Activated CD8-positive, alpha-beta memory T cell treated with anti-CD3 and anti-CD28 coated beads for 48 hours (primary cell): ENCODE measurements around the gene RAP1GAP.
"Not testable (repeated sequence)": the region's sequence is repeated elsewhere in the genome, so short reads cannot be mapped to it uniquely, and the experiment has no call there.

Experiments
- DNase-seq, 3 experiments: peaks; one replicate each; pipeline ENCODE4 v3.0.0-alpha.2; 2020; ENCODE audit warnings: low read depth in 2 of 3, low spot score in 2 of 3

RAP1GAP gene

DNA sequence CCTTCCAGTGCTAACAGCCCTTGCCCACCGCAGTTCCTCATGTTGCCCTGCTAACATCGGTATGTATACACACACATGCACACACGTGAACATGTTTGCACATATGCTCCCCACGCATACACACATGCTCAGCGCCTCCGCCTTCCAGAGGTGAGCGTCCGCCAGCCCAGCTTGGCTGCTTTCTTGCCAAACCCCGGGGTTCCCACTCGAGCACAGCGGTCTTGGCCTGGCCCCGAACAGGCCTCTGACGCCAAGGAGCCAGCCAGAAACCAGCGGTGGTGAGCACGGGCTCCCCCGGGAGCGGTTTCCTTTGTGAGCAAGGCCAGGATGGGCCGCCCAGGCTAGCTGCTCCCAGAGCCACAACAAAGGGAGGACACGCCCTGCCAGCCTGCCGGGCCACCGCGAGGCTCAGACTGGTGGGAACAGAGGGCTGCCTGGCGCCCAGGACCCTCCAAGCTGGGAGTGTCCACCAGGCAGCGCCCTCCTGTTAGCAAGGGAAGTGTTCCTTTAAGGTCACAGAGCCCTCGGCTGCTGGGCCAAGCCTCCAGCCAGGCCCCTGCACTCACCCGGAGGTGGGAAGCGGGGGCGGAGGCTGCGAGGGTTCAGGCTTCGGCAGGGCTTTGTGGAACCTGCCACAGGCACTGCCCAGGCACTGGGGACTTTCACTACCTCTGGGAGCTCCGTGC, 94.5 kb downstream of the RAP1GAP start:
- DNase-seq, result no peak

DNA sequence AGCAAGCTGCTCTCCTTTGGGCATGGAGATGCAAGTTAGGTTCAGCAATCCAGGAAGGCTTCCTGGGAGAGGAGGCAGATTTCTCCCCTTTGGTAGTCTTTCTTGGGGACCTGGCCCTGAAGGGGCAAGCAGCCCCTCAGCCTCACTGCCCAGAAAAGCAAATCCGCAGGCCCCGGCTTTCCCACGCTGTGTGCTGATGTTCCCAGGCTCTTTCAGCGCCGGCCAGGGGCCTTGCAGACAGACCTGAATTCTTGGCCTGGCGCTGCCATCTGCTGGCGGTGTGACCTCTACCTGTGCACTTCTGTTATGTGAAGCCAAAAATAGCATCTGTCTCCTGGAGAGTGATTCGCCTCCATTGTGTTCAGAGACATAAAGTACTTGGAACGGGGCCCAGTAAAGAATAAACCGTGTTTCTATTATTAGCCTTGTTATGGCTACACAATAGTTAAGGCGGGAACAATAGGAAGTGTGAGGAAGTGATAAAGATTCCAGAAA, 95.1 kb downstream of the RAP1GAP start:
- no peak for DNase-seq

GRCh38 chr1:21573475-21573874, 95.7 kb downstream of the RAP1GAP start:
- no peak for DNase-seq

GRCh38 chr1:21572735-21573277, 96.4 kb downstream of the RAP1GAP start:
- no peak for DNase-seq

GRCh38 chr1:21572221-21572620, 96.9 kb downstream of the RAP1GAP start:
- DNase-seq, result no peak

DNA sequence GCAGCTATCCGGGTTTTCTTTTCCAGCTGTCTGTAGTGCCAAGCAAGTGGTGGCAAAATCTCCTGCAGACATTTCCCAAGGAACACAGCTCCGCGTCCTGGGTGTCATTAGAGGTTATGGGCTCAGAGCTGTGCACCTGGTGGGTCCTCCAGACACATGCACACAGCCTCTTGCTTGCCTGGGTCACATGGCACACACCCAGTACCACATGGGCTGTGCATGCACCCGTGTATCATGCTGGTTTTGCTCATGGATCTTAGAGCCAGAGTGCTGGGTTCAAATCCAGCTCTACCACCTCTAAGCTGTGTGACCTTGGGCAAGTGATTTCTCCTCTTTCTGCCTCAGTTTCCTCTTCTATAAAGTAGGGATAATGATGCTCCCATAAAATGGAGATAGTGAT, 98.3 kb downstream of the RAP1GAP start:
- no peak for DNase-seq

GRCh38 chr1:21570528-21570875, 98.7 kb downstream of the RAP1GAP start:
- no peak for DNase-seq

DNA sequence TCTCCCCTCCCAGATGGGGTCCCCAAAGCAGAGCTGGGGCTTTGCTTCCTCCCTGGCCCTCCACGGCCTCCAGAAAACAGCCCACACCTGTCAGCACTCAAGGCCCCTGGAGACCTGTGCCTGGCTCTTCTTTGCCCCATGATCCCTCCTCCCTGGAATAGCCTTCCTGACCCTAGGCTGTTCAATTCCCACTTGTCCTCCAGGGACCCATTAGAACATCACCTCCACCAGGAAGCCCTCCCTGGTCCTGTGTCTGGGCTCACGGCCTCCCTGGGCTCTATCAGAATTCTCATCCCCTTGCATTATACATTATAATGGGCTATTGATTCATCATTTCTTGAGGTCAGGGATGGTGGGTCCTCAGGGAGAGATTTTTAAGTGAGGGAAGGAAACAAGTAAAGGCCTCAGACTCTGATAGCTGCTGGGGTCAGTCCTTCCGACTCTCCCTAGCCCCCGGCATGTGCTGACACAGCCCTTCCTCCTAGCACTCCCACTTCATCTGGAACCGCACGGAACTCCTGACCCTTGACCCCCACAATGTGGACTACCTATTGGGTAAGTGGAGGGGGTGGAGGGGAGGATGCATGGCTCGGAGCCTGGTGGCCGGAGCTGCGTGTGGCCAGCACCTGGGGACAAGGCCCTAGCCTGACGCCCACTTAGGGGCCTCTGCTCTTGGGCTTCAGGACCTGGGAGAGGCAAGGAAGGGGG, 99.2 kb downstream of the RAP1GAP start:
- no peak for DNase-seq

DNA sequence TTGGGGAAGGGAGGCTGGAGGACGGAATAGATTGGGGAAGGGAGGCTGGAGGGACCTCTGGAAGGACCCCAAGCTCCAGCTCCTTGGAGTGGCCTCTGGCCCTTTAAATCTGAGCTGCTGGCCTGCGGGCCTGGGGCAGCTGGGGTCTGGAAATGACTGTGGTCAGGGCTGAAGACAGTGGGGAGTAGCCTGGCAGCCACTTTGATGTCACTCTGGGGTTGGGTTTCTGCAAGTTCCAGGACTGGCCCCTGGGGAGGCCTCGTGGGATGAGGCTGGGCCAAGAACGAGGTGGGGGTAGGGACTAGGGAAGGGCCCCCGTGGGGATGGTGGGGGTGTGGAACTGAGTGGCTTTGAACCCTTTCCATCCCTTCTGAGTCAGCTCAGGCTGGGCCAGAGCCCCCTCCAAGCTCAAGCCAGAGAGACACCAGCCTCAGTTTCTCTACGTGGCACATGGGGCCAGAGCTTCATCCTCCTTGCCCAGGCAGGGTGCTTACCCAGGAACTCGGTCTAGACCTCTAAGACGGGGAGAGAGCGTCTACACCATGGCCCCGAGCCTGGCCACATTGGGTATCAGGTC, 100.3 kb downstream of the RAP1GAP start:
- DNase-seq, result no peak

DNA sequence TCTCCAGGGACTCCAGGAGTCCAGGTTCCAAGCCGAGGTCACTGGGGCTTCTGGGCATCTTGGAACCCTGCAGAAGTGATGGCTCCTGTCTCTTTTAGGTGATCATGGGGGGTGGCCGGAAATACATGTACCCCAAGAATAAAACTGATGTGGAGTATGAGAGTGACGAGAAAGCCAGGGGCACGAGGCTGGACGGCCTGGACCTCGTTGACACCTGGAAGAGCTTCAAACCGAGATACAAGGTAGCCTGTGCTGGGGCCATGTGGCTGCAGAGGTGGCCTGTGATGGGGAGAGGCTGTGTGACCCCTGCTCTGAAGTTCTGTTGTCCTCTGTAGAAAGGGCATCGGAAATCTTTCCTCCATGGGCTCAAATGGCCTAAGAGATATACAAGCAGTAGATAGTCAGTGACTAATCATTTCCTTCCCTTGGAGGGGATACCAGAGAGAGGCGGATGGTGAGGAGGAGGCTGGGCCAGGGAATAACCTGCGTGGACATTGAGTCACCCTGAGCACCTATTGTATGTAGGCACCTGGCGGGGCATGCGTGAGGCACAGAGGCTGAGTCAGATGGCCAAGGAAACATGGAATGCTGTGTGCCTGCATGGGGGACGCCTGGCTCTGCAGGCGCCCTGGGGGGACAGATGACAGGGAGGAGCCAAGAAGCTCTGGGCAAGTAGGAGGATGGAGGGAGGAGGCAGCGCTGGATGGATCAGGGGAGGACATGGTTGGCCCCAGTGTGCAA, 101.0 kb downstream of the RAP1GAP start:
- no peak for DNase-seq

GRCh38 chr1:21567241-21568005, 101.7 kb downstream of the RAP1GAP start:
- DNase-seq, result no peak

DNA sequence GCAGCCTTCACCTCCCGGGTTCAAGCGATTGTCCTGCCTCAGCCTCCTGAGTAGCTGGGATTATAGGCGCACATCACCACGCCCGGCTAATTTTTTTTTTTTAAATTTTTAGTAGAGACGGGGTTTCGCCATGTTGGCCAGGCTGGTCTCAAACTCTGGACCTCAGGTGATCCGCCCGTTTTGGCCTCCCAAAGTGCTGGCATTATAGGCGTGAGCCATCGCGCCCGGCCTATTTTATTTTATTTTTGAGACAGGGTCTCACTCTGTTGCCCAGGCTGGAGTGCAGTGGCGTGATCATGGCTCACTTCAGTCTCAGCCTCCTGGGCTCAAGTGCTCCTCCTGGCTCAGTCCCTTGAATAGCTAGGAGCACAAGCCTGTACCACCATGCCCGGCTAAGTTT, 102.8 kb downstream of the RAP1GAP start:
- DNase-seq, result not testable (repeated sequence)

DNA sequence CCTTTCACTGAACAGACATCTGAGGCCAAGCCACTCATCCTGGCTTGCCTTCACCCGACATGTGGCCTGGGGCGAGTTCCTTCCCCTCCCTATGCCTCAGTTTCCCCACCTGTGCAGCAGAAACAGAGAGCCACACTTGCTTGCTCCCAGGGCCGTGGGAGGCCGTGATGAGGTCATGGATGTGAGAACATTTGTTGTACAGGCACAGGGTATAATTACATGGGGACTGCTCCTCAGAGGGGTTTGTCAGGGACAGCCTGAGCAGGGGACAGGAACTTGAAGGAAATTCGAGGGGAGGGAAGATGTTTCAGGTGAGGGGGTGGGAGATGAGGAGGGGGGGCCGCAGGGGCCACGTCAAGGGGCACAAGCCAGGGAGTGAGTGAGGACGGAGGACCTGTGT, 103.9 kb downstream of the RAP1GAP start:
- DNase-seq, result no peak

DNA sequence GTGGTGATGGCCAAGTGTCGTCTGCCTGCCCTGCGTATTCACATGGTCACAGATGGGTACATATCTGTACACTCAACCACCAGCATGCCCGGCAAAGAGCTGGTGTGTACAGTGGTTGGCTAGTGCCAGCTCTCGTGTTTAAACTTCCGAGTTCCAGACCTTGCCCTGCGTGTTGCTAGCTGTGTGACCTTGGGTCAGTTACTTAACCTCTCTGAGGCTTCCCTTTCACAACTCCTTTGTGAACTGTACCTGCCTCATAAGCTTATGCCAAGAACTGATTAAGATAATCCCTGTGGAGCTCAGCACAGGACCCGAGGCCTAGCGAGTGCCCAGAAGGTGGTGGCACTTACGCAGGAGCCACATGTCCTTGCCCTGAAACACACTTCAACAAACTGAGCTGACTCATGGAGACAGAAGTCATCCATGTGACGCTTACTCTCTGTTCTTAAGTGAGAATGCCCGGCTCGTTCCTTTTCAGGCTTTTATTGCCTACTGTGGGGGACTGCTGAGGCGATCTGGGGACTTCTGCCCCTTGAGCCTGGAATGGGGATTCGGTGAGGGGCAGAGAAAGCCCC, 104.5 kb downstream of the RAP1GAP start:
- no peak for DNase-seq

GRCh38 chr1:21563971-21564370, 105.2 kb downstream of the RAP1GAP start:
- DNase-seq, result no peak

DNA sequence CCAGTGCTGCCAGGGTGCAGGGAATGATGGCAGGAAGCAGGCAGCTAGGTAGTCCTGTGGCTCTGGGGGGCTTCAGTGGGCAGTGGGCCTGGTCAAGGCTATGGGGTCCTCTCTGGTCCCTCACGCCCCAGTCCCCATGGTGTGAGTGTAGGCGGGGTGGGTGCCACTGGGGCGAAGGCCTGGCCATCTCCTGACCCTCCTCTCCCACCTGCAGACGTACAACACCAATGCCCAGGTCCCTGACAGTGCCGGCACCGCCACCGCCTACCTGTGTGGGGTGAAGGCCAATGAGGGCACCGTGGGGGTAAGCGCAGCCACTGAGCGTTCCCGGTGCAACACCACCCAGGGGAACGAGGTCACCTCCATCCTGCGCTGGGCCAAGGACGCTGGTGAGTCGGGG, 106.3 kb downstream of the RAP1GAP start:
- no peak for DNase-seq

DNA sequence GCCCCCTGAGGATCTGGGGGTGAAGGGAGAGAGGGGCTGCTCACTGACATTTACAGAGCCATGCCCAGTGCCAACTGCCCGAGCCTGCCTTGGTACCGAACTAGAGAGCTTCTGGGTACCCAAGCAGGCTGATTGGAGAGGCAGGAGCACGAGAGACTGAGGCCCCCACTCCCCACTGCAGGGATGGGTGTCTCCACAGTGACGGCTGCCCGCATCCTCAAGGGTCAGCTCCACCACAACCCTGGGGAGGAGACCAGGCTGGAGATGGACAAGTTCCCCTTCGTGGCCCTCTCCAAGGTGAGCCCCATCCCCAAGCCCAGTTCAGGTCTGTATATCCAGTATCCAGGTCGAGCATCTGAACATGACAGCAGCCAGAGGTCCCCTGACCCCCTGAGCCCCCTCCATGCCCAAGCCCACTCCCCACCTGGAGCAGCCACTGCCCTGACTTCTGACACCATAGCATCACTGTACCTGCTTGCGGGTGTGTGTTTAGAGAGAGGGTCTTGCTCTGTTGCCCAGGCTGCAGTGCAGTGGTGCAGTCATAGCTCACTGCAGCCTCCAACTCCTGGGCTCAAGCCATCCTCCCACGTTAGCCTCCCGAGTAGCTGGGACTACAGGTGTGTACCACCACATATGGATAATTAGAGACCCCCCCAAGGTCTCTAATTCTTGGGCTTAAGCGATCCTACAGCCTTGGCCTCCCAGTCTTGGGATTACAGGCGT, 108.1 kb downstream of the RAP1GAP start:
- DNase-seq, result no peak

DNA sequence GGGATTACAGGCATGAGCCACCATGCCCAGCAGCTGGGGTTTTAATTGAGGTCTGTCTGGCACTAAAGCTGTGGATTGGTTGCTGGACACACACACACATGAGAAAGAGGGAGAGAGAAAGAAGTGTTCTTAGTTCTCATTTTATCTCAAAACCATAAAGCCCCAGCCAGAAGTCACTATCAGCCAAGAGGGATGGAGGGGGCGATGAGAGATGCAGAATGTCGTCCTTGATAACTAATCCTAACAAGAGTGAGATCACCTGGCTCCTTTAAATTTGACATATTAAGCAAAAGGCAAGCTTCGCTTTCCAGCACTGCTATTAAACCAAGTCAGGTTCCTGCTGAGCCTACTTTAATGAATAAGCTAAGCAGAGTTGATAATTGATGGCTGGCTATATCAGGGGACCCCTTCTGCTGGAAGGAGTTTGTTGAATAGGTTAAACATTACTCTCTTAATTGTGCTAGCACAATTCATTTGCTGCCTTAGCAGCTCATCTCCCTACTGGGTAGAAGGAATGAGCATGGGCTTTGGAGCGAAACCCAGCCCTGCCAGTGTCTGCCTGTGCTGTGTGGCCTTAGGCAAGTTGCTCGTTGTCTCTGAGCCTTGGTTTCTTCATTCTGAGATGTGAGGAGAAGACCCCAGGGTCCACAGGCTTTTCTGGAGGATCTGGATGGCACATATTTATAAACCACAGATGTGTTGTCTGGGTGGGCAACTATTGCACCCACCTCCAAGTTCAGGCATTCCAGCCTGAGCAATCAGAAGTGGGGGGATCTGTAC, 109.2 kb downstream of the RAP1GAP start:
- no peak for DNase-seq
